ENCODE results near the gene MXD3. TPM values are rescaled to one million over a fixed set of nuclear protein-coding genes. Genes with fewer than 3 reads are reported as not detected.

Gene MXD3
- total RNA-seq, 4 donors from 2014 or later, result 10.8 to 257 (median 21.7) TPM

DNA sequence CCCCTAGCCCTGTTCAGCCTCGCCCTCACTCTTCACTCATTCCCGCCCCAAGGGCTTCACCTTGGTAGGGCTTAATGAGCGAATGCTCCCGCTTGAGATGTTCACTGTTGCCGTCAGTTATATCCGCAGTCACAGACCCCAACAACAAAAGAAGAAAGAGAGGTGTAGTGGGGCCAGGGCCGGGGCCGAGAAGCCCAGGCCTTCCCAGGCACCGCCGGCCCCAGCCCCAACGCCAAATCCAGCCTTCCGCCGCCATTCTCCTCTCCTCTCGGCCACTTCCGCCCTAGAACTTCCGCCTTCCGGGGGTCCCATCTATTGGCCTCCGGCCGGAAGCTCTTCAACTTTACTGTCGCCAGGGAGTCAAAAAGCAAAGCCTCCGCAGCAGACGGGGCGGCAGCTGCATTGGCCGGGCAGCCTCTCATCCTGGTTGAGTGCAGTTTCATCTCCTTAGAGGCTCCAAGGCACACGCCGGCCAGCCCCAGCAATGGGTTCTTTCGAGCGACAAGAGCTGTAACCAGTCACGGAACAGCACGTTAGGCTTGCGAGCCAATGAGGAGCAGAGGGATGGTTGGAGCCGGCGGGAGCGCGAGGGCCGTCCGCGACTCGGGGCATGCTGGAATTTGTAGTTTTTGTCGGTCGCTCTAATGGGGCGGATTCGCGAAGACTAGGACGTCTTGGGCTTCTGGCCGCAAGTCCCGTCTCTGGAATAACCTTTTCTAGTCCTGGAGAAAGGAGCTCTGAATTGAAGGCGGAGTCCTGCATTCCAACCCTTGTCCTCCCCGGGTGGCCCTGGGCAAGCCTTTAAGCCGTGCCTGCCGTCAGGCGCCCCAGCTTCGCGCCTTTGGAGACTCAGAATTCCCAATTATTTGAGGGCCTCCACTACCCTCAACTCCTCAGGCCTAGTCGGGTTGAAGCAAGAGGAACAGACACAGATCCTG, 40.0 kb upstream of the MXD3 start, which contains the start of gene LMAN2:
Gene LMAN2 (minus strand): TSS at position 277 of the 938 bp plus-strand sequence. CDS start 21 bp downstream, at position 256.
- Histone ChIP-seq H3K4me3 (peak within 1 kb of the TSS; percentile 77 to 96 (median 82)), H3K27me3 (no peaks in the 10 kb centered on the region), H3K9me3 (no peaks in the 10 kb centered on the region), H3K4me1 (peaks cover 17 to 34% (median 25%) of the 10 kb centered on the region in 4 donors), H3K27ac (peak within 1 kb of the TSS; percentile 92 to 96 (median 94)), H3K36me3 (peaks cover 0 to 8% (median 2%) of the 10 kb centered on the region in 4 donors)
- intact Hi-C loops (cut with DNase I; ENCODE audit: low total_unique reads), result no loop called here
- 9 to 53% methylated on average over 6 to 55 of the region's 55 CpGs for WGBS, 2 donors (ENCODE audit: low coverage in 1 of 2)
- DNase-seq, result peak; percentile 94
- in situ Hi-C loops (cut with MboI; ENCODE audit: low pct_ligation_motif_present in 1 of 4, low pct_unique_long_range_greater_than_20kb in 1 of 4, low sequenced_read_pairs in 3 of 4), result no loop called here
- TF ChIP-seq EP300 (IDR thresholded peaks at IDR 0.05; ENCODE audit: low read depth), result no peak
- no peak for TF ChIP-seq CTCF (IDR thresholded peaks at IDR 0.05)
- peak; percentile 36 to 82 (median 71) for TF ChIP-seq POLR2AphosphoS5 (IDR thresholded peaks at IDR 0.05)
- TF ChIP-seq POLR2A (IDR thresholded peaks at IDR 0.05), result peak; percentile 81

DNA sequence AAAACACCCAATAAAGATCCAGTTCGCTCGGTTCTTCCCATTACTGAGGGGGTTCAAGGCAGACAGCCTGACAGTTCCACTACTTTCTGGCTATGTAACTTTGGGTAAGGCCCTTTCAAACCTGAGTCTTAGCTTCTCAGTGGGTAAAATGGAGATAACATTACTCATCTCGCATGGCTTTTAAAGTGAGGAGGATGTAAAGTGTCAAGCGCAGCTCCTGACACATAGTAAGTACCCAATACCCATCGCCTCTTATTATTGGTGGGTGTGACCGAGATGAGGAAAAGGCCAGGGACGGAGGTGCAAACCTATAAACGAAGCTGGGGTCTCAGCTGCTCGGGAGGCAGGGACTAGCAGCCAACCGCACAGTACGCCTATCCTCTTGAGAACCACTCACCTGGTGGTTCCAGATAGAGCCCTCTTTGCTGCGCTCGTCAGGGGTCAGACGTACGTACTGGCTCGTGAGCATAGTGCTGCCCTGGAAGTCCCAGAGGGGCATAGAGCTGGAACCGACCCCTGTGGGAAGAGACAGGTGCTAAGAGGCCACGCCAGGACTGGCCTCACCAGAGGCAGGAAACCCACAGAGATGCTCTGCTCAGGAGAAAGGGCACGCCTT, 39.2 kb upstream of the MXD3 start:
- intact Hi-C loops (cut with DNase I; ENCODE audit: low total_unique reads) (no loop called here), in situ Hi-C loops (cut with MboI; ENCODE audit: low pct_ligation_motif_present in 1 of 4, low pct_unique_long_range_greater_than_20kb in 1 of 4, low sequenced_read_pairs in 3 of 4) (no loop called here)
- no peaks in the 10 kb centered on the region for H3K9me3 ChIP-seq
- peaks cover 17 to 37% (median 25%) of the 10 kb centered on the region in 4 donors for H3K4me1 ChIP-seq
- TF ChIP-seq POLR2A (IDR thresholded peaks at IDR 0.05) (no peak), POLR2AphosphoS5 (IDR thresholded peaks at IDR 0.05) (no peak), CTCF (IDR thresholded peaks at IDR 0.05) (no peak), EP300 (IDR thresholded peaks at IDR 0.05; ENCODE audit: low read depth) (no peak)
- H3K27ac ChIP-seq, result peak overlapping the region; percentile 92 to 96 (median 94)
- H3K4me3 ChIP-seq, result peak overlapping the region; percentile 77 to 96 (median 82)
- DNase-seq, result no peak
- peaks cover 0 to 9% (median 2%) of the 10 kb centered on the region in 4 donors for H3K36me3 ChIP-seq
- 9% methylated on average over 19 of the region's 19 CpGs; no CpG with 5 or more reads in 1 of the 2 donors for WGBS, 2 donors (ENCODE audit: low coverage in 1 of 2)
- H3K27me3 ChIP-seq, result no peaks in the 10 kb centered on the region

DNA sequence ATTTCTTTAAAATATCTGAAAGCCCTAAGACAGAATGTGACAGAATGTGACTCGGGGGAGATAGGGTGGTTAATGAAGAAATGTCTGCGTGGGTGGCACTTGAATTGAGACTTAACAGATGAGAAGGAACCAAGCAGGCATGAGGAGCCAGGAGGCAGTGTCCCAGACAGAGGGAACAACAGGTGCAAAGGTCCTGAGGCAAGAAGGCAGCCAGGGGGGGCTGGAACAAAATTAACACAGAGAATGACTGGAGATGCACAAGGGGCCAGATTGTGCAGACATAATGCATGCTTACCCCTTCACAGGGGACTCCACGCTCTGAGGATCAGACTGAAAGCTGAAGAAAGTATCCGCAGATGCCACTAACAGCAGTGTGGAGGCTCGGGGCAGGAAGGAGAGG, 38.1 kb upstream of the MXD3 start:
- Histone ChIP-seq H3K4me1 (peaks cover 17 to 37% (median 25%) of the 10 kb centered on the region in 4 donors), H3K27ac (no peak overlapping the region), H3K4me3 (peak overlapping the region in 1 of 4 donors; percentile 96), H3K27me3 (no peaks in the 10 kb centered on the region), H3K36me3 (peaks cover 0 to 9% (median 2%) of the 10 kb centered on the region in 4 donors), H3K9me3 (no peaks in the 10 kb centered on the region)
- intact Hi-C loops (cut with DNase I; ENCODE audit: low total_unique reads) (no loop called here), in situ Hi-C loops (cut with MboI; ENCODE audit: low pct_ligation_motif_present in 1 of 4, low pct_unique_long_range_greater_than_20kb in 1 of 4, low sequenced_read_pairs in 3 of 4) (no loop called here)
- DNase-seq, result no peak
- 75 to 94% methylated on average over 3 to 5 of the region's 5 CpGs for WGBS, 2 donors (ENCODE audit: low coverage in 1 of 2)
- no peak for TF ChIP-seq CTCF (IDR thresholded peaks at IDR 0.05)
- no peak for TF ChIP-seq EP300 (IDR thresholded peaks at IDR 0.05; ENCODE audit: low read depth)

DNA sequence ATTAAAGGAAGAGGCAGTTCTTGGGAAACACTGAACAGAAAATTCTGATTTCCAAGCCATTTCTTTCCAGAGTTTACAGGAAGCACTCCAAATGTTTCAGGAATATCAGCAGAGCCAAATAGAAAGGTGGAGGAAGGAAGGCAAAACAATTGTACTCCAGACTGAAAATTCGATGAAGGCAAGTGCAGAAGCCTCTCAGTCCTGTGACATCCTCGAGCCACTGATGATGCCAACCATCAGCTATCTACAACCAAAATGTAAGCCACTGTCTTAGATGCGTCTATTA, 37.6 kb upstream of the MXD3 start:
- H3K36me3 ChIP-seq, result peaks cover 0 to 9% (median 2%) of the 10 kb centered on the region in 4 donors
- H3K9me3 ChIP-seq, result no peaks in the 10 kb centered on the region
- in situ Hi-C loops (cut with MboI; ENCODE audit: low pct_ligation_motif_present in 1 of 4, low pct_unique_long_range_greater_than_20kb in 1 of 4, low sequenced_read_pairs in 3 of 4), result no loop called here
- no peak for DNase-seq
- intact Hi-C loops (cut with DNase I; ENCODE audit: low total_unique reads), result no loop called here
- no peaks in the 10 kb centered on the region for H3K27me3 ChIP-seq
- no peak for TF ChIP-seq POLR2A (IDR thresholded peaks at IDR 0.05)
- TF ChIP-seq CTCF (IDR thresholded peaks at IDR 0.05), result no peak
- TF ChIP-seq POLR2AphosphoS5 (IDR thresholded peaks at IDR 0.05), result no peak
- no peak for TF ChIP-seq EP300 (IDR thresholded peaks at IDR 0.05; ENCODE audit: low read depth)
- no peak overlapping the region for H3K4me3 ChIP-seq
- WGBS, 2 donors (ENCODE audit: low coverage in 1 of 2), result 46 to 60% methylated on average over 1 to 3 of the region's 3 CpGs
- H3K4me1 ChIP-seq, result peaks cover 17 to 37% (median 25%) of the 10 kb centered on the region in 4 donors
- H3K27ac ChIP-seq, result no peak overlapping the region
